Measurements from ENCODE around the gene TMTC1.

Gene TMTC1

DNA sequence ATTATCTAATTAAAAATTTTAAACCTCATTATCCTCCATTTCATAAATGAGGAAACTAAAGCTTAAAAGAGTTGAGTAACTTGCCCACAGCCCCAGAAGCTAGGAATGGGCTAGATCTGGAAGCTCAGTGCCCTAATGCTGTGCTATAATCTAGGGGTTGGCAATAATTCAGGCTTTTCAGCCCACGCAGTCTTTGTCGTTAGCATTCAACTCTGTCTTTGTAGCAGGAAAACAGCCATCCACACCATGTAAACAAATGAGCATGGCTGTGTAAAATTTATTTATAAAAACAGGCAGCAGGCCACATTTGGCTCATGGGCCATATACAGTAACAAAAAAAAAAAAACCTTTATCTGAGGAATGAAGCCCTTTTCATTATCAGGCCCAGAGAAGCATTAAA, 193.9 kb downstream of the TMTC1 start:
- TF ChIP-seq EP300 (IDR thresholded peaks at IDR 0.05; ENCODE audit: borderline replicate concordance) (no peak), FOXM1 (IDR thresholded peaks at IDR 0.05; ENCODE audit: borderline replicate concordance, low read depth) (no peak), YY1 (IDR thresholded peaks at IDR 0.05; ENCODE audit: low read depth) (no peak), RAD21 (IDR thresholded peaks at IDR 0.05; ENCODE audit: low read depth) (no peak), ZBTB7A (IDR thresholded peaks at IDR 0.05; ENCODE audit: low read depth) (no peak), EGR1 (IDR thresholded peaks at IDR 0.05) (no peak)
- TF ChIP-seq, protein P1, sequence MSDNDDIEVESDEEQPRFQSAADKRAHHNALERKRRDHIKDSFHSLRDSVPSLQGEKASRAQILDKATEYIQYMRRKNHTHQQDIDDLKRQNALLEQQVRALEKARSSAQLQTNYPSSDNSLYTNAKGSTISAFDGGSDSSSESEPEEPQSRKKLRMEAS (IDR thresholded peaks at IDR 0.05), result no peak

DNA sequence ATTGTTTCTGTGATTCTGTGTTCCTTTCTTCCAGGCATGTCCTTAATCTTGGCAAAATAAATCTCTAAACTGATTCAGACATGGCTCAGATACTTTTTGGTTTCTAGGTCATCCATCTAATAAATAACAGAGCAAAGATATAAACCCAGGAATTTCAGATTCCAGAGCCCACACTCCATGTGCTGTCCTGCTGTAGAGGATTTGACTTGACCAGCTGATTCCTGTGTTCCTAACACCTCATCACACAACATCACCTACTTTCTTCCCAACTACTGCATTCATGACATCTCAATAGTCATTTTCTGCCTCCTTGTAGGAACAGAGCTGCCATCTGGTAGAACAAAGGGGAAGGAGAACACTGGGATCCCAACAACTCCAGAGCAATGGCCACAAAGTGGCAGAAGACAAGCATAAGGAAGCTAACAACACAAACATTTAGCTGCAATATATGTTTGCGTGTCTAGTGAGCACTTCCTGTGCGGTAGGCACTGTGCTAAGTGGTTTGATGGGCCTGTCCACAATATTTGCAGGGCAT, 194.4 kb downstream of the TMTC1 start:
- TF ChIP-seq RAD21 (IDR thresholded peaks at IDR 0.05; ENCODE audit: low read depth) (no peak), TEAD4 (IDR thresholded peaks at IDR 0.05) (no peak), ZBTB7A (IDR thresholded peaks at IDR 0.05; ENCODE audit: low read depth) (no peak), TAF1 (IDR thresholded peaks at IDR 0.05; ENCODE audit: low read depth) (no peak), CREB1 (IDR thresholded peaks at IDR 0.05; ENCODE audit: low read depth) (no peak), CEBPB (IDR thresholded peaks at IDR 0.05) (no peak), YY1 (IDR thresholded peaks at IDR 0.05; ENCODE audit: low read depth) (no peak), TCF12 (IDR thresholded peaks at IDR 0.05; ENCODE audit: low read depth) (no peak), NFIC (IDR thresholded peaks at IDR 0.05) (no peak), EP300 (IDR thresholded peaks at IDR 0.05; ENCODE audit: borderline replicate concordance) (no peak), FOXM1 (IDR thresholded peaks at IDR 0.05; ENCODE audit: borderline replicate concordance, low read depth) (no peak), EGR1 (IDR thresholded peaks at IDR 0.05) (no peak)
- TF ChIP-seq, protein P1 (IDR thresholded peaks at IDR 0.05), result no peak
- TF ChIP-seq, protein P2, sequence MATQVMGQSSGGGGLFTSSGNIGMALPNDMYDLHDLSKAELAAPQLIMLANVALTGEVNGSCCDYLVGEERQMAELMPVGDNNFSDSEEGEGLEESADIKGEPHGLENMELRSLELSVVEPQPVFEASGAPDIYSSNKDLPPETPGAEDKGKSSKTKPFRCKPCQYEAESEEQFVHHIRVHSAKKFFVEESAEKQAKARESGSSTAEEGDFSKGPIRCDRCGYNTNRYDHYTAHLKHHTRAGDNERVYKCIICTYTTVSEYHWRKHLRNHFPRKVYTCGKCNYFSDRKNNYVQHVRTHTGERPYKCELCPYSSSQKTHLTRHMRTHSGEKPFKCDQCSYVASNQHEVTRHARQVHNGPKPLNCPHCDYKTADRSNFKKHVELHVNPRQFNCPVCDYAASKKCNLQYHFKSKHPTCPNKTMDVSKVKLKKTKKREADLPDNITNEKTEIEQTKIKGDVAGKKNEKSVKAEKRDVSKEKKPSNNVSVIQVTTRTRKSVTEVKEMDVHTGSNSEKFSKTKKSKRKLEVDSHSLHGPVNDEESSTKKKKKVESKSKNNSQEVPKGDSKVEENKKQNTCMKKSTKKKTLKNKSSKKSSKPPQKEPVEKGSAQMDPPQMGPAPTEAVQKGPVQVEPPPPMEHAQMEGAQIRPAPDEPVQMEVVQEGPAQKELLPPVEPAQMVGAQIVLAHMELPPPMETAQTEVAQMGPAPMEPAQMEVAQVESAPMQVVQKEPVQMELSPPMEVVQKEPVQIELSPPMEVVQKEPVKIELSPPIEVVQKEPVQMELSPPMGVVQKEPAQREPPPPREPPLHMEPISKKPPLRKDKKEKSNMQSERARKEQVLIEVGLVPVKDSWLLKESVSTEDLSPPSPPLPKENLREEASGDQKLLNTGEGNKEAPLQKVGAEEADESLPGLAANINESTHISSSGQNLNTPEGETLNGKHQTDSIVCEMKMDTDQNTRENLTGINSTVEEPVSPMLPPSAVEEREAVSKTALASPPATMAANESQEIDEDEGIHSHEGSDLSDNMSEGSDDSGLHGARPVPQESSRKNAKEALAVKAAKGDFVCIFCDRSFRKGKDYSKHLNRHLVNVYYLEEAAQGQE (IDR thresholded peaks at IDR 0.05; ENCODE audit: low read depth), result no peak
- TF ChIP-seq, protein P3, sequence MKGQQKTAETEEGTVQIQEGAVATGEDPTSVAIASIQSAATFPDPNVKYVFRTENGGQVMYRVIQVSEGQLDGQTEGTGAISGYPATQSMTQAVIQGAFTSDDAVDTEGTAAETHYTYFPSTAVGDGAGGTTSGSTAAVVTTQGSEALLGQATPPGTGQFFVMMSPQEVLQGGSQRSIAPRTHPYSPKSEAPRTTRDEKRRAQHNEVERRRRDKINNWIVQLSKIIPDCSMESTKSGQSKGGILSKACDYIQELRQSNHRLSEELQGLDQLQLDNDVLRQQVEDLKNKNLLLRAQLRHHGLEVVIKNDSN (IDR thresholded peaks at IDR 0.05), result no peak

DNA sequence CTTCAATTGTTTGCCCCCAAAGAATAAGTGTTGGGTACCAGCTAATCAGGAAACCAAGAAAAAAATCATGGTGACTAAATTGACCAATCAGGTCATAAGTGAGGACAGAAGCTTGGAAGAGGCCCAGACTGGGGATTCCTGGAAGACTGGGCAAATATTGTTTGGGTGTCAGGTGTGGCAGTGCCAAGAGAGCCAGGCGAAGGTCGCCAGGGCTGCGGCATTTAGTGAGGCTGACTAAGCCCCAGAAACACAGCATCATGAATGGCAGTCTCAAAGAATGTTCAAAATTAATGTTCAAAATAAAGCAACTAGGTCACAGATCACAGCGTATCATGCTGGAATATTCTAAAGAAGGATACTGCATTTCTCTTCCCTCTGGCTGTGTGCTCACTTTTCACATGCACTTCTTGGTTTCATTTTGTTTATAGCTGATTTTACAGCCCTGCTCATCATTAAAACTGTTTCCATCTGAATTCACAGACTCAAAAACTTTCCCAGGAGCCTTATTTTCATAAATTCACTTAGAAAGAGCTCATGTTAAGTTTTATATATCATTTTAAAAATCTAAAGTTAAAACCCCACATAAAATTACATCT, 201.0 kb downstream of the TMTC1 start:
- TF ChIP-seq CEBPB (IDR thresholded peaks at IDR 0.05) (no peak), FOXM1 (IDR thresholded peaks at IDR 0.05; ENCODE audit: borderline replicate concordance, low read depth) (no peak), TAF1 (IDR thresholded peaks at IDR 0.05; ENCODE audit: low read depth) (no peak), EGR1 (IDR thresholded peaks at IDR 0.05) (no peak), ZBTB7A (IDR thresholded peaks at IDR 0.05; ENCODE audit: low read depth) (no peak)
- TF ChIP-seq, protein P2 (IDR thresholded peaks at IDR 0.05; ENCODE audit: low read depth), result no peak

DNA sequence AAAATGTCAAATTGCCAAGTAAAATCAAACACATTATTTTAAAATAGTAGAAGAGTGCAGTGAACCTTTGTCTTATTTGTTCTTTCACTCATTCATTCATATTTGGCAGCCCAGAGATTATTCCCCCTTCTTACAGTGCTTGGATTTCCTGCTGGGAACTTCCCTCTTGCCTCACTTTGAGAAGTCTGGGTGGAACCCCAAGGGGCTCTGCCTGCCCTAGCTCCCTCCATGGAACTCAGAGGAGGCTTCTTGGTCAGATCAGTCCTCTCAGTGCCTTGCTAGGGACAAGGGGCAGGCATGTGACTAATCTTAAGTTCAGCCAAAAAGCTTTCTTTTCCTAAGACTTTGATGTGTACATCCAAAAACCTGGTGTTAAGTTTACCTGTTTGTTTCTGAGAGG, 201.6 kb downstream of the TMTC1 start:
- TF ChIP-seq TAF1 (IDR thresholded peaks at IDR 0.05; ENCODE audit: low read depth) (no peak), EGR1 (IDR thresholded peaks at IDR 0.05) (no peak), YY1 (IDR thresholded peaks at IDR 0.05; ENCODE audit: low read depth) (no peak), RAD21 (IDR thresholded peaks at IDR 0.05; ENCODE audit: low read depth) (no peak), ZBTB7A (IDR thresholded peaks at IDR 0.05; ENCODE audit: low read depth) (no peak), CREB1 (IDR thresholded peaks at IDR 0.05; ENCODE audit: low read depth) (no peak), FOXM1 (IDR thresholded peaks at IDR 0.05; ENCODE audit: borderline replicate concordance, low read depth) (no peak), TCF12 (IDR thresholded peaks at IDR 0.05; ENCODE audit: low read depth) (no peak)
- TF ChIP-seq, protein P3 (IDR thresholded peaks at IDR 0.05), result no peak

DNA sequence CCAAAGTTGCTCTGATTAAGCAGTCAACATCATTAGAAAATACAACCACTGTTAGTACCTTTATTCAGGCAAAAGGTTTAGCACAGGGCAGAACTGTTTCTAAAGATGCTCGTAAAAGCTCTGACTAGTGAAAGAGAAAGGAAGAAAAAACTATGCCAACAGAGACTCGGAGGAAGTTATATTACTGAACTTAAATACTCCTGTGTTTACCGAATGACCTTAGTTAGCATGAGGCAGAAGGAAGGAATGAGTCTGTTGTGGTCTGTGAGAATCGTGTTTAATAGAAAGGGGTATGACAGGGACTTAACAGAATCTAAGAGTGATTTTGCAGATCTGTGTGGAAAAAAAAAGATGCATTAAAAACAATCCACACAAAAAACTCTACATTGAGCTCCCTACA, 202.1 kb downstream of the TMTC1 start:
- TF ChIP-seq NFIC (IDR thresholded peaks at IDR 0.05) (no peak), FOXM1 (IDR thresholded peaks at IDR 0.05; ENCODE audit: borderline replicate concordance, low read depth) (no peak), TCF12 (IDR thresholded peaks at IDR 0.05; ENCODE audit: low read depth) (no peak), TEAD4 (IDR thresholded peaks at IDR 0.05) (no peak), YY1 (IDR thresholded peaks at IDR 0.05; ENCODE audit: low read depth) (no peak), TAF1 (IDR thresholded peaks at IDR 0.05; ENCODE audit: low read depth) (no peak), CEBPB (IDR thresholded peaks at IDR 0.05) (no peak), ZBTB7A (IDR thresholded peaks at IDR 0.05; ENCODE audit: low read depth) (no peak), CREB1 (IDR thresholded peaks at IDR 0.05; ENCODE audit: low read depth) (no peak), EP300 (IDR thresholded peaks at IDR 0.05; ENCODE audit: borderline replicate concordance) (no peak), RAD21 (IDR thresholded peaks at IDR 0.05; ENCODE audit: low read depth) (no peak), EGR1 (IDR thresholded peaks at IDR 0.05) (no peak)
- TF ChIP-seq, protein P3 (IDR thresholded peaks at IDR 0.05), result no peak
- TF ChIP-seq, protein P1 (IDR thresholded peaks at IDR 0.05), result no peak
- TF ChIP-seq, protein P2 (IDR thresholded peaks at IDR 0.05; ENCODE audit: low read depth), result no peak
